Eye (tissue), 1 donor: ENCODE results near the gene MORN1.

ENCODE experiments used
- DNase-seq: peaks from one replicate; pipeline ENCODE4 v3.0.0-alpha.2; 2015

MORN1 gene

GRCh38 chr1:2287649-2288048 is 103.7 kb downstream of the MORN1 start:
- DNase-seq, result no peak

DNA sequence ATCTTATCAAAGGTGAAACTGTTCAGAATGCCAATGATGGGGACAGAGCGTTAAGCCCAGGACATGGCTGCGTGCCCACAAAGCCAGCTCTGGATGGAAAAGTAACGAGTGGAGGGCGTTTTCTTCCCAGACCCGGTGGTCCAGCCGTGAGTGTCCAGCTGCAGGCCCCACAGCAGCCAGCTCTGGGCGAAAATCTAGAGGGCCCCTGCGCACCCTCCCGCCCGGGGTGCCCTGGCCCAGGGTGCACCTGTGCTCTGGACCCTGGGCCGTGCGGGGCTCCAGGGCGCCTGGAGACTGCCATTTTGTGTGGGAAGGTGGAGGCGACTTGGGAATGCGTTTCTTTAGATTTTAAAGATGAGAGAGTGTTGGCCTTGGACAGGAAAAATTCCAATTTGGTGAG is 104.4 kb downstream of the MORN1 start:
- no peak for DNase-seq

DNA sequence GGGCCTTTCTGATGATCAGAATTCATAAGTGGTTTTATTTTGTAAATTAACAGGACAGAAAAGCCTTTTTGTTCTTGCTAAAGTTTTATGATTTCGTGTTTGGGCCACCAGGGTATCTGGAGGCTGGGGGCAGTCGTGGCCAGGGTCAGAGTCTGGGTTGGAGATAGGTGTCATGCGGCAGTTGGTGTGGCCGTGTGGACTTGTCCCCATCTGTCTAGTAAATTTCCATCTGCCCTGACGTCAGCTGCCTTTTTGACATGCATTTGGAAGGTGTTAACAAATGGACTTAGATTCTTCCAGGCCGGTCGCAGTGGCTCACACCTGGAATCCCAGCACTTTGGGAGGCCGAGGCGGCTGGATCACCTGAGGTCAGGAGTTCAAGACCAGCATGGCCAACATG is 106.4 kb downstream of the MORN1 start:
- no peak for DNase-seq

- no peak for DNase-seq
Measured at GRCh38 chr1:2283991-2284895, 107.1 kb downstream of the MORN1 start.

- DNase-seq, result no peak
Measured at GRCh38 chr1:2283371-2283990, 107.9 kb downstream of the MORN1 start.

DNA sequence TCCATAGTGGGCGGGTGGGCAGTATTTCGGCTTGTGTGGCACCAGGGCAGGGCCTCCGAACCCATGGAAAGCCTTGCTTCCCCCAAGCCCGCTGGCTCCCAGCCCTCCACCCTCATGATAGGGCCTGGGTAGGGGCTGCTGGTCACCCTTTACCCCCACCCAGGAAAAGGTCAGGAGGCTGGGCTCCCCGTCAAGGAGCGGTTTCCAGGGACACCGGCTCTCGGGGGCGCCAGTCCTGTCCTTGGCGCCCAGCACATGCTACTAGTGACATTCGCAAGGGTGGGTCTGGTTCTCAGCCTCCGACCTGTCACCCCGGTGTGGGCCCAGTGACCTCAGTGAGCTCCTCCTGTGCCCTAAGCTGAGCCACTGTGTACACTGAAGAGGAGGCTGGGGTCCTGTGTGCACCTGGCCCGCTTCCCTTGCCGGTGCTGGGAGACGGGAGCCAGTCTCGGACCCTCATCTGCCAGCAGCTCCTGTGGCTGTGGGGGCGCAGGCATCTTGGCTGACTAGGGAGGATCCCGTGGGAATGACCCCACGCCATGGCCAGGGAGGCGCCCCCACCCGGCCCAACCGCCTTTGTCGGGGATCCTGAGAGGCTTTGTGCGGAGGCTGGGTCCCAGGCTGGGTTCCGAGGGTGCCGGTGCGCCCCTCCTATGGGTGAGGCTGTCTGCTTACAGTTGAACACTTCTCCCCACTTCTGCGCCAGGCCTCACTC is 108.6 kb downstream of the MORN1 start:
- no peak for DNase-seq

- no peak for DNase-seq
Measured at GRCh38 chr1:2279817-2280216, 111.5 kb downstream of the MORN1 start.

DNA sequence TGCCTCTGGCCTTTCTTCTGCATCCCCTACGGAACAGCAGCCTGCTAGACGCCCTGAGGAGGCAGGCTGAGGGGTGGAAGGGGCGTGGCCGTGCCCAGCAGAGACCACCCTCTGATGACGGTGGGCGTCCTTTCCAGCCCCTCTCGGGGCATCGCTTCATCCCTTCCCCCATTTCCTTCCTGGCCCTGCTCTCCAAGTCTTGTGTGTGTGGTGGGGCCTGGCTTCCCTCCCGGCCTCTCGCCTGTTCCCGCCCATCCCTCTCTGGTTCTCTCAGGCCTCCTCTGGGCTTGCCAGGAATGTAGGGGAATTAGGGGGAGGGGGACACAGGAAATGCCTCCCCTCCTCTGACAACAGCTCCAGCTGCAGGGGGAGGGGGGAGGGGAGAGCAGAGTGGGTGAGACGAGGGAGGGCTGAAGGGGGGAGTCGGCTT is 112.1 kb downstream of the MORN1 start:
- DNase-seq, result peak; percentile 97

- no peak for DNase-seq
Measured at GRCh38 chr1:2278591-2279209, 112.7 kb downstream of the MORN1 start.

DNA sequence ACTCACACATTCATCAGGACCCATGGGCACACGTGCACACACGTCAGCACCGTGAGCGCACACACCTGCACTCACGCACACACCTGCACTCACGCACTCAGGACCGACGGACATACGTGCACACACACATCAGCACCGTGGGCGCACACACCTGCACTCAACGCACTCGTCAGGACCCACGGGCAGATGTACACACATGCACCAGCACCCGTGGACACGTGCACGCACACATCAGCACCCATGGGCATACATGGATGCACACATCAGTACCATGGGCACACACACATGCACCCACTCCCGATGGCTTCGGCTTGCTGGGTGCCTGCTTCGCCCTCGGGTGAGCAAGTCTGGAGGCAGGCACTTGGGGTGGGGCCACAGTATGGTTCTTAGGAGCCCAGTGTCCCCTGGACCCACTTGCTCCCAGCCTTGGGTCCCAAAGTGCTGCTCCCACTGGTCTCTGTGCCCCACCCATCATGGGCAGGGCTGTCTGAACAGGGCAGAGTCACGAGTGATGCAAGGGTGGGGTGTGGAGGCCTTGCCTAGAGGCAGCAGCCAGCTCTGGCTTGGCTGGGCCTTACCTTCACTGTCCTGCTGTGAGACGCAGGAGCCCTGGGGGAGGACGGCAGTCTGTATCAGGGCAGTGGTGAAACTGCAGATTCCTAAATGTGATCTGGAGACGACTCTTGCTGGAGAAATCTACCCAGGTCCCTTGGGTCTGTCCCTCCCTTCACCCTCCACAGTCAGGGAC is 113.4 kb downstream of the MORN1 start:
- no peak for DNase-seq

DNA sequence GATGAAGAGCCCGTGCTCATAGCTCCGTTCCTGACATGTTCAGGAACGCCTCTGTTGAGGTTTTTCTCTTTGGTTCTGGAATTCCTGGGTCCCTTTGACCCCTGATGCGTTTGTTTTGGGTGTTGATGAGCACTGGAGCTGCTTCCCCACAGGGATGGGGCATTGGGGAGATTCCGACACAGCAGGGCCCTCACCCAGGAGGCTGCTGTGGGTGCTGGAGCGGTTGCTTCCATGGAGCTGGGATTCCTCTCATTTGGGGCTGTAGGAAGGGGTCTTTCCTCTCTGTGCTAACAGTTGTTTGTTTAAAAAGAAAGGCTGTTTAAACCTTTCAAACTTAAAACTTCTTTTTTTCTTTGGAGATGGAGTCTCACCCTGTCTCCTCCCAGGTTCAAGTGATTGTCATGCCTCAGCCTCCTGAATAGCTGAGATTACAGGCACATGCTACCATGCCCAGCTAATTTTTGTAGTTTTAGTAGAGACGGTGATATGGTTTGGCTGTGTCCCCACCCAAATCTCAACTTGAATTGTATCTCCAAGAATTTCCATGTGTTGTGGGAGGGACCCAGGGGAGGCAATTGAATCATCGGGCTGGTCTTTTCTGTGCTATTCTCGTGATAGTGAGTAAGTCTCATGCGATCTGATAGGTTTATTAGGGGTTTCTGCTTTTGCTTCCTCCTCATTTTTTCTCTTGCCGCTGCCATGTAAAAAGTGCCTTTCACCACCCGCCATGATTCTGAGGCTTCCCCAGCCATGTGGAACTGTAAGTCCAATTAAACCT is 114.4 kb downstream of the MORN1 start:
- no peak for DNase-seq

- no peak for DNase-seq
Measured at GRCh38 chr1:2275796-2276536, 115.4 kb downstream of the MORN1 start.

DNA sequence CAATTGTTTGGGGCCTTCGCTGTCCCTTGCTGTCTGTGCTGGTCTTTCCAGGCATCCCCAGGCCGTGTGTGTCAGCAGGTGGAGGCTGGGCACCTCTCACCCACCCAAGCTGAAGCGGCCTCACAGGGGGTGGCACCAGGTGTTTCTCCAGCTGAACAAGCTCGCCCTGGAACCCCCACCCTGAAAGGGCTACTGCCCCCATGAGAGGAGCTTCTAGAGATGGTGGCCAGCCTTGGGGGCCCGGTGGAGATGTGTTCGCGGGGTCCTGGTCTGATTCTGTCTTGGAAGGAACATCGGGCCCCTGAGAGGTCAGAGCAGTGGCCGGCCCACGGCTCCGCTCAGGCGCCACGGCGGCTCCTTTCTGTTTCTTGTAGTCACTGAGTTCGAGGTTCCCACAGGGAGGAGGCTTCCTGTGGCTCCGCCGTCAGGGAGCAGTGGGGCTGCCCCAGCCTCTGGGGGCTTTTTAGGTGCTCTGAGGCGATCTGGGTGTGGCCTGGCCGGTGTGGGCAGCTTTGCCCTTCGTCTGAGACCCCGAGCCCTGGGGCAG is 116.4 kb downstream of the MORN1 start:
- DNase-seq, result no peak

DNA sequence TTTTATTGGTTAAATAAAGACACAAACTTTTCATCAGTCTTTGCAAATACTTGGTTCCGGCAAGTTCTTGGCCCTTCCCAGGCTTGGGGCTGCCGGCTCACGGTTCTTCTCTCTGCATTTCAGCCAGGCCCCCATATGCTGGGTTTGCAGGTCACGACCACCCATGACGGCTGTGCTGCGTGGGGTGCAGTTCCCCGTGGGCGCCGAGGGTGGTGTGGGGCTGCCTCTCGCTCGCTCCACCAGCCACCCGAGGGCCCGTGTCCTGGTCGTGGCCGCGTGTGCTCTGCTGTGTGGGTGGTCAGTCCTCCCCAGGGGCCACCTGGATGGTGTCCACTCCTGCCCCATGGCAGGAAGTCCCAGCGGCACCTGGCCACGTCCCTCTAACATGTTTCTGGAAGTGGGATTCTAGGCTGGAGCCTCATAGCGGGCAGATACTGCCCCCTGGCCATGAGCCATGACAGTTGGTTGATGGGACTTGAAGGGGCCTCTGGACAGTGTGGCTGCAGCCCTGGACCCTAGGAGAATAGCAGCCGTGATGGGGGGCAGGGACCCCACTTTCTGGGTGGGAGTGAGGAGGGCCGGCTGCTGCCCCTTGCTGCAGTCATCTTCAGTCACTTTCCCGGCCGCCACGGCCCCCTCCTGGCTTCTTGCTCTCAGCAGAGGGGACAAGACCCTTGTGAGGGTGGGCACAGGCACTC is 117.0 kb downstream of the MORN1 start:
- DNase-seq, result no peak

DNA sequence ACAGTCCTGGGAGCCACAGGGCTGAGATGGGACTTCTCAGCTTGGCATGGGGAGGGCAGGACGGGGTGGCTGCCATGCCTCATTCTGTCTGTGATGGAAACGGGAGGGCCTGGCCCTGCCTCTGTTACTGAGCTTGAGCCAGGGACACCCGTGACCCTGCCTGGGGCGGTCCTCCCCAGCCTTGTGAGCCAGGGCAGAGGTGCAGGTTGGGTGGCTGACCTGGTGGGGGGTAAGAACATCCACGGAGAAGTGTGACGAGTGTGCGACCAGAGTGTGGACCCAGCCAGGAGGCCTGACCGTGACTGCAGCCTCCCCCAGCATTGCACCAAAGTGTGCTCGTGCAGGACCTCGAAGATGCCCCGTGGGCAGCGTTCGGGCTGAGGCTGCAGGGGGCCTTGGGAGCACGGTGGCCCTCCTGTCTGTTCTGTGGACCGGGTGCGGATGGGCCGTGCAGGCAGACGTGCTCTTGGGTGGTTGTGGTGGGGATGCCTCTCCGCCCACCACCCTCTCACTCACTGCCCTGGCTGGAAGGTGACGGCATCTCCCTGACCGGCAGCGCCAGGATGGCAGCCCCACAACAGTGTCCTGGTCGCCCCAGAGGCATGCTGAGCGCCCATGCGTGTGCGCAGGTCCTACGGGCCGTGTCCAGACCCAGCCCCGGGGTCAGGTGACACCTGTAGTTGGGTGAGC is 117.8 kb downstream of the MORN1 start:
- no peak for DNase-seq

GRCh38 chr1:2272686-2273400 is 118.5 kb downstream of the MORN1 start:
- DNase-seq, result no peak

- DNase-seq, result peak; percentile 86
Measured at GRCh38 chr1:2271841-2272655, 119.3 kb downstream of the MORN1 start.
